LHCN-M2 (cell line): Measurements from ENCODE around the gene NRXN2. TPM values are rescaled to one million over a fixed set of nuclear protein-coding genes. Genes with fewer than 3 reads are reported as not detected.
"Not testable (repeated sequence)": the region's sequence is repeated elsewhere in the genome, so short reads cannot be mapped to it uniquely, and the experiment has no call there.

Experiments
- DNase-seq: peaks from one replicate; pipeline ENCODE4 v3.0.0-alpha.2; 2012; ENCODE audit warnings: low read depth
- total RNA-seq: library from RNA; depleted of rRNA; stranded (reverse); fragments of >200 nt; gene quantifications from 2 replicates; pipeline ENCODE4 v1.2.3, GENCODE V29; 2014

NRXN2 gene
- total RNA-seq, 1 experiment from 2014 or later: 34.0 TPM

- no peak for DNase-seq
Measured at GRCh38 chr11:64607381-64607985, 115.5 kb downstream of the NRXN2 start.

DNA sequence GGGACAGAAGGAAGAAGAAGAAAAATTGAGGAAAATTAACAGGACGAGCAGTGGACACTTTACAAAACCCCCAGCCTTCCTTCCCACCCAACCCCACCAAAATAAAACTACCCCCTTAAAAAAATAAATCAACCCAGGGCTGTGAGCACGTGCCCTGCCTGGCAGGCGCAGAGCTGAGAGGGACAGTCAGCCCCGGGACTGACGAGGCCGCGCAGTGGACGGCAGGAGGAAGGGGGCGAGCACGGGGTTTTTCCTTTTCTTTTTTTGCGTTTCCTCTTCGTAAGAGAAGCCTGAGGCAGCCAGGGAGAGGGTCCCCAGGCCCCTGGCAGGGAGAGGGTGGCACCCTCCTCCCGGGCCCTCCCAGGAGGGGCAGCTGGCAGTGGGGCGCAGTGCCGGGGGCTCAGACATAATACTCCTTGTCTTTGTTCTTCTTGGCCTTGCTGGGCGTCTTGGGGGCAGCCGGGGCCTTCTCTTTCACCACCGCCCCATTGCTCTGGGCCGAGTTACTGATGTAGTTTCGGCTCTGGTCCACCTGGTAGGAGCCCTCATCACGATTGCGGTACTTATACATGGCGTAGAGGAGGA is 116.1 kb downstream of the NRXN2 start:
- DNase-seq: no peak

- no peak for DNase-seq
Measured at GRCh38 chr11:64605656-64606585, 117.1 kb downstream of the NRXN2 start.

- DNase-seq: no peak
Measured at GRCh38 chr11:64605244-64605560, 117.8 kb downstream of the NRXN2 start.

DNA sequence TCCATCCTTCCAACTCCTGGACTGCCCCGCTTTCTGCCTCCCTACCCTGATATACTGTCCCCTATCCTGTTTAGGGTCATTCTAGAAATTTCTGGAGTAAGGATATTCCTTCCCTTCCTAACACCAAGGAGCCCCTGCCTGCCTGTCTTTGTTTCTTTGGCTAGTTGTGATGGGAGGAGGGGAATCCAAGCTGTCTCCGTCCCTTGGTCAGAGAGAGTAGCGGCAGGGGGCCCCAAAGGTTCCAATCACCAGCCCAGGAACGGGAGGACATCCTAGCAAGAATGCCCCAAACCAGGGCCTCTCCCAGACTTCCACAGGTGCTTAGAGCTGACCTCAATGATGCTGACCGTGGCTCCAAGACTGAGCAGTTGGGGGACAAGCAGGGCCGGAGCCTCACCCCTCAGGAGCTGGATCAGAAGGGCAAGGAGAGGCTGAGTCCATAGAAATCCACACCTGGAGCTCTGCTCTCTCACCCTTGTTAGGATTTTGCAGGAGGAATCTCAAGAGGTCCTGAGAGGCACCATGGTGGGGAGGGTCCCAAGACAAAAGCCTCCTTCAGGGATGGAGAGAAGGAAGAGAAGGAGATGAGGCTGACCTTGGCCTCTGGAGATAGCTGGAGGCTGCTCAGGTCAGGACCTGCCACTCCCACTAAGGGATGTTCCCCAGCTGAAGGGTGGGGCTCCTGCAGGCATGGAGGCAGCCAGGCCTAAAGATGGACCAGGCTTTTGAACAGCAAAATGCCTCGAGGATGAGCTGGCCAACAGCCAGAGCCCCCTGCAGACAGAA is 118.3 kb downstream of the NRXN2 start:
- no peak for DNase-seq

DNA sequence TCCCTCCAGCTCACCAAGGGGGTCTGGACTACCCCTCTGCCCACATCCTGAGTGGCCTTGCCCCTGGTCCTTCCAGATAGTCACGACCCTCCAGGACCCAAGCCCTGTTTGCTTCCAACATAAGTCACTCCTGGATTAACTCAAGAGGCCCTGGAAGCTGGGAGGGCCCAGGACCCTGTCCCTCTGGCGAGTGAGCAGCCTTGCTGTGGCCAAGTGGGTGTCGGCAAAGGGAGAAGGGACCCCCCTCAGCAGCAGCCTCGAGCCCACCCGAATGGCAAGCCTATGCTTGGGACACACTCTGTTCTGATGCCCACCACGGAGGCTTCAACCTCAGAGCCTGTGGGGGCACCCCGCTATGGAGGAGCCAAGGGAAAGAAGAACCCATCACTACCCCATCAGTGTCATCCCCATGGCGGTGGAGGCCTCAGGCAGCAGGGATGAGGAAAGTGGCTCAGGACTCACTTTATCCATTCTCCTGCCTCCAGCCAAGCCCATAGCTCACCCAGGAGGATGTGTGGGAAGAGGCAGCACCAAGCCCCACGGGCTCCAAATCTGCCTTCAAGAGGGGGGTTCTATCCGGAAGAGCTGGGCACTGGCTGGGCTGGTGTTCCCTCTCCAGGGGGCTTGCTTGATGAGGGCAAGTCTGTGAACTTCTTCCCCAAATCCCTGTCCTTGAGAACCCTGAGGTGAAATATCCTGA is 119.4 kb downstream of the NRXN2 start:
- no peak for DNase-seq

GRCh38 chr11:64602466-64603070 is 120.4 kb downstream of the NRXN2 start:
- DNase-seq: no peak

GRCh38 chr11:64601605-64602465 is 121.2 kb downstream of the NRXN2 start:
- no peak for DNase-seq

- DNase-seq: no peak
Measured at GRCh38 chr11:64600281-64600992, 122.6 kb downstream of the NRXN2 start.

GRCh38 chr11:64599698-64600211 is 123.2 kb downstream of the NRXN2 start:
- DNase-seq: no peak

GRCh38 chr11:64598797-64599697 is 124.0 kb downstream of the NRXN2 start:
- no peak for DNase-seq

- DNase-seq: no peak
Measured at GRCh38 chr11:64598106-64598796, 124.7 kb downstream of the NRXN2 start.

DNA sequence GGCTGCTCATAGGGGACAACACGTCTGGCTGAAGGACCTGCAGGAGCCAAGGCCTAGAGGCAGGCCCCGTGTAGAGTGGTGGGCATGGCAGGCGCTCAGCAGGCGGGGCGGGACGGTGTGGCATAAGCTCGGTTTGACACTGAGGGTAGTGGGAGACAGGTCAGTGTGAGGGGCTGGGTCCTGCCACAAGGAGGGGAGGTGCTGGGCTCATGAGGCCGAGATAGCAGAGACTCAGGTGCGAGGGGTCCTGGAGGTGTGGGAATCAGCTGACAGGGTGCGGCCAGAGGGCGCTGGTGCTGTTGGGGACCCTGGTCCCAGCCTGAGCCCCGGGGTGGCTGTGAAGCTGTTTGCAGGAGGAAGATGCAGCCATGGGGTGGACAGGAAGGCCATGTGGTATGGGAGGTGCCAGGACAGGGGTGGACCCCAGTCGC is 125.3 kb downstream of the NRXN2 start:
- no peak for DNase-seq

- DNase-seq: not testable (repeated sequence)
Measured at GRCh38 chr11:64595922-64596321, 127.1 kb downstream of the NRXN2 start.

- no peak for DNase-seq
Measured at GRCh38 chr11:64594159-64594939, 128.6 kb downstream of the NRXN2 start.
